ENCODE measurements around the gene TIGD6.
A peak's percentile ranks its signal among the peaks of the same experiment; 100 is the strongest.
"Not testable (repeated sequence)": the region's sequence is repeated elsewhere in the genome, so short reads cannot be mapped to it uniquely, and the experiment has no call there.

TIGD6 gene

DNA sequence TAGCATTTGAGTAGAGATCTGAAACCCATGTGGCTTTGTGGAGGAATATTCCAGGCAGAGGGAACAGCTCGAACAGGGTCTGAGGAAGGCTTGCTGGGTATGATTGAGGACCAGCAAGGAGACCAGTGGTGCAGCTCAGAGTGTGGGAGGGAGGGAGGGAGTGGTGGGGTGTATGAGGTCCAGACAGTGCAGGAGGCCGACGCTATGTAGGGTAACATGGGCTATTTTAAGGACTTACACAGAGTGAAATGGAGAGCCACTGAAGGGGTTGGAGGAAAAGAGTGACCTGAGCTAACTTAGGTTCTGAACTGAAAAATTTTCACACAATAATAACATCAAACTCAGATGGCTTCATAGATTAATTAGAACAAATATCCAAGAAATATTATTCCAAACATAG is 42.0 kb upstream of the TIGD6 start:
- H3K4me3 ChIP-seq (replicated peaks; ENCODE audit: low read depth, low read length): no peak overlapping the region
- TF ChIP-seq, protein P1, sequence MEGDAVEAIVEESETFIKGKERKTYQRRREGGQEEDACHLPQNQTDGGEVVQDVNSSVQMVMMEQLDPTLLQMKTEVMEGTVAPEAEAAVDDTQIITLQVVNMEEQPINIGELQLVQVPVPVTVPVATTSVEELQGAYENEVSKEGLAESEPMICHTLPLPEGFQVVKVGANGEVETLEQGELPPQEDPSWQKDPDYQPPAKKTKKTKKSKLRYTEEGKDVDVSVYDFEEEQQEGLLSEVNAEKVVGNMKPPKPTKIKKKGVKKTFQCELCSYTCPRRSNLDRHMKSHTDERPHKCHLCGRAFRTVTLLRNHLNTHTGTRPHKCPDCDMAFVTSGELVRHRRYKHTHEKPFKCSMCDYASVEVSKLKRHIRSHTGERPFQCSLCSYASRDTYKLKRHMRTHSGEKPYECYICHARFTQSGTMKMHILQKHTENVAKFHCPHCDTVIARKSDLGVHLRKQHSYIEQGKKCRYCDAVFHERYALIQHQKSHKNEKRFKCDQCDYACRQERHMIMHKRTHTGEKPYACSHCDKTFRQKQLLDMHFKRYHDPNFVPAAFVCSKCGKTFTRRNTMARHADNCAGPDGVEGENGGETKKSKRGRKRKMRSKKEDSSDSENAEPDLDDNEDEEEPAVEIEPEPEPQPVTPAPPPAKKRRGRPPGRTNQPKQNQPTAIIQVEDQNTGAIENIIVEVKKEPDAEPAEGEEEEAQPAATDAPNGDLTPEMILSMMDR (IDR thresholded peaks at IDR 0.05; ENCODE audit: low read length, missing control alignments): no peak
- no peak for DNase-seq (ENCODE audit: low read depth)

DNA sequence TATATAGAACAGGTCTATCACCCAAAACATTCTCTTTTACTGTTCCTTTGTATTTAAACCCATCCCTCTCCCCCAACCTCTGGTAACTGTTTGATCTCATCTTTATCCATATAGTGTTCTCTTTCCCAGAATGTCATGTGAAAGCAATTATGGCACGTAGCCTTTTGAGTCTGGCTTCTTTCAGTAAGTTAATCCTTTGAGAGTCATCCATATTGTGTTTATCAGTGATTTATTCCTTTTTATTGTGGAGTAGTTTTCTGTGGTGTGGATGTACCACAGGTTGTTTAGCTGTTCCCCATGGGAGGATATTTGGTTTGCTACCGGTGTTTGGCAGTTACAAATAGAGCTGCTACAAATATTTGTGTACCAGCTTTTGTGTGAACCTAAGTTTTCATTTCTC is 38.1 kb upstream of the TIGD6 start:
- no peak for DNase-seq (ENCODE audit: low read depth)
- TF ChIP-seq, protein P1 (IDR thresholded peaks at IDR 0.05; ENCODE audit: low read length, missing control alignments): no peak
- no peak overlapping the region for H3K4me3 ChIP-seq (replicated peaks; ENCODE audit: low read depth, low read length)

DNA sequence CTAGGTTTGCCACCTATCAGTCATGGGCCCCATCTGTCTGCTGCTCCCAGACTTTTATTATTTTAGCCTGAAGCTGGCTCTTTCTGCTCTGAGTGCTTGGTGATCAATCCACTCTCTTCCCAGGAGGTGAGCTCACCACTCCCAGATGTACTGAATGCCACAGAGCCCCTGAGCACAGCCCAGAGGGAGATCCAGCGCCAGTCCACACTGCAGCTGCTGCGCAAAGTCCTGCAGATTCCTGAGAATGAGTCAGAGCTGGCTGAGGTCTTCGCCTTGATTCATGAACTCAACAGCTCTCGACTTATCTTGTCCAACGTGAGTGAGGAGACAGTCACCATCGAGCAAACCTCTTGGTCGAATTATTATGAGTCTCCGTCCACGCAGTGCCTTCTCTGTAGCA is 36.1 kb upstream of the TIGD6 start:
- H3K4me3 ChIP-seq (replicated peaks; ENCODE audit: low read depth, low read length): no peak overlapping the region
- DNase-seq (ENCODE audit: low read depth): peak; percentile 94
- TF ChIP-seq, protein P1 (IDR thresholded peaks at IDR 0.05; ENCODE audit: low read length, missing control alignments): no peak

DNA sequence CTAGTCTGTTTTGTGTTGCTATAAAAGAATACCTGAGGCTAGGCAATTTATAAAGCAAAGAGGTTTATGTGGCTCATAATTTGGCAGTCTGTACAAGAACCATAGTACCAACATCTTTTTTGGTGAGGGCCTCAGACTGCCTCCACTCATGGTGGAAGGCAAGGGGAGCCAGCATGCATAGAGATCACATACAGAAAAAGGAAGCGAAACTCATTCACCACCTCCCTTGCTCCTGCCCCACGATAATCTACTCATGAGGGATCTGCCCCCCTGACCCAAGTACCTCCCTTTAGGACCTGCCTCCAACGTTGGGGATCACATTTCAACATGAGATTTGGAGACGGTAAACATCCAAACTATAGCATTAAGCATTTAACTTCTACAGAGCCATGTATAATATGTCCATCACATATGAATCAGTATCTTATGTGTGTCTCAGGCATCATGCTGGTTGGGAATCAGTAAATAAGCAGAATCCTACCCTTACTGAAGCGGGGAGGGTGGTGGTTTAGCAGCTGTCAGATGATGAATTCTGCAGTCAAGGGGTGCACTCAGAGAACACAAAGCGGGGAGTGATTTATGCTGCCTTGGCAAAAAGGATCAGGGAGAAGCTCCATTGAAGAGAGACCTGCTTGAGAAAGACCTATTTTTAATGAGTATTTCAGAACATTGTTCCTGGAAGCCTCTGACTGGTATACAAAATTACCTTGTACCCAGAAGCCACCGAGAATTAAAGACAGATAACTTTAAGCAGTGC is 34.9 kb upstream of the TIGD6 start:
- TF ChIP-seq, protein P1 (IDR thresholded peaks at IDR 0.05; ENCODE audit: low read length, missing control alignments): no peak
- DNase-seq (ENCODE audit: low read depth): no peak
- H3K4me3 ChIP-seq (replicated peaks; ENCODE audit: low read depth, low read length): no peak overlapping the region

GRCh38 chr5:150034662-150035061 is 34.2 kb upstream of the TIGD6 start:
- DNase-seq (ENCODE audit: low read depth): peak; percentile 55
- H3K4me3 ChIP-seq (replicated peaks; ENCODE audit: low read depth, low read length): no peak overlapping the region
- TF ChIP-seq, protein P1 (IDR thresholded peaks at IDR 0.05; ENCODE audit: low read length, missing control alignments): no peak

GRCh38 chr5:150033334-150033733 is 32.9 kb upstream of the TIGD6 start:
- TF ChIP-seq, protein P1 (IDR thresholded peaks at IDR 0.05; ENCODE audit: low read length, missing control alignments): no peak
- H3K4me3 ChIP-seq (replicated peaks; ENCODE audit: low read depth, low read length): no peak overlapping the region
- DNase-seq (ENCODE audit: low read depth): no peak

- not testable (repeated sequence) for DNase-seq (ENCODE audit: low read depth); H3K4me3 ChIP-seq (replicated peaks; ENCODE audit: low read depth, low read length)
These were observed 27.6 kb upstream of the TIGD6 start for GRCh38 chr5:150028047-150028446.

Data from fibroblast of pulmonary artery (primary cell).